ENCODE data around the gene SEC62. TPM values are rescaled to one million over a fixed set of nuclear protein-coding genes. Genes with fewer than 3 reads are reported as not detected.

SEC62 gene
- total RNA-seq, 4 donors from 2014 or later, result 18.3 to 35.3 (median 28.9) TPM

DNA sequence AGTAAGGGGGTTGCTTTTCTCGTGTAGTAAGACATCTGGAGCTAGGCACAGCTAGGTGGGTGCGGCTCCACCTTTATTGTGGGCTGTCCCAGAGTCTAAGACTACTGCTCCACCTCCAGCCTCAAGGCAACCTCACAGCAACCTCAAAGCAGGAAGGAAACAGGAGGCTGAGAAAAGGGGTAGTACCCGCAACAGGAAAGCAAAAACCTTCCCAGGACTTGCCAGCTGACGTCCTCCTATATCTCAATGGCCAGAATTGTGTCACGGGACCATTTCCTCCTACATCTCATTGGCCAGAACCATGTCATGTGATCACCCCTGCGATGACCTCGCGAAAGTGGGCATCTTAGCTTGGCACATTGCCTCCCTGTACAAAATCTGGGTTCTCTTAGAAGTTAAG, 66.9 kb downstream of the SEC62 start:
- Histone ChIP-seq H3K27me3 (peaks cover 13% of the 10 kb centered on the region), H3K27ac (no peak overlapping the region), H3K4me3 (no peak overlapping the region), H3K36me3 (no peaks in the 10 kb centered on the region), H3K4me1 (peaks cover 12% of the 10 kb centered on the region), H3K9me3 (no peaks in the 10 kb centered on the region)
- 72% methylated on average over 8 of the region's 8 CpGs for WGBS
- DNase-seq (ENCODE audit: low spot score in 2 of 2), result no peak
- TF ChIP-seq, protein P1, sequence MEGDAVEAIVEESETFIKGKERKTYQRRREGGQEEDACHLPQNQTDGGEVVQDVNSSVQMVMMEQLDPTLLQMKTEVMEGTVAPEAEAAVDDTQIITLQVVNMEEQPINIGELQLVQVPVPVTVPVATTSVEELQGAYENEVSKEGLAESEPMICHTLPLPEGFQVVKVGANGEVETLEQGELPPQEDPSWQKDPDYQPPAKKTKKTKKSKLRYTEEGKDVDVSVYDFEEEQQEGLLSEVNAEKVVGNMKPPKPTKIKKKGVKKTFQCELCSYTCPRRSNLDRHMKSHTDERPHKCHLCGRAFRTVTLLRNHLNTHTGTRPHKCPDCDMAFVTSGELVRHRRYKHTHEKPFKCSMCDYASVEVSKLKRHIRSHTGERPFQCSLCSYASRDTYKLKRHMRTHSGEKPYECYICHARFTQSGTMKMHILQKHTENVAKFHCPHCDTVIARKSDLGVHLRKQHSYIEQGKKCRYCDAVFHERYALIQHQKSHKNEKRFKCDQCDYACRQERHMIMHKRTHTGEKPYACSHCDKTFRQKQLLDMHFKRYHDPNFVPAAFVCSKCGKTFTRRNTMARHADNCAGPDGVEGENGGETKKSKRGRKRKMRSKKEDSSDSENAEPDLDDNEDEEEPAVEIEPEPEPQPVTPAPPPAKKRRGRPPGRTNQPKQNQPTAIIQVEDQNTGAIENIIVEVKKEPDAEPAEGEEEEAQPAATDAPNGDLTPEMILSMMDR (IDR thresholded peaks at IDR 0.05), result no peak
- no peak for TF ChIP-seq POLR2AphosphoS5 (IDR thresholded peaks at IDR 0.05)
- no peak for TF ChIP-seq POLR2A (IDR thresholded peaks at IDR 0.05)
- TF ChIP-seq EP300 (IDR thresholded peaks at IDR 0.05), result no peak

DNA sequence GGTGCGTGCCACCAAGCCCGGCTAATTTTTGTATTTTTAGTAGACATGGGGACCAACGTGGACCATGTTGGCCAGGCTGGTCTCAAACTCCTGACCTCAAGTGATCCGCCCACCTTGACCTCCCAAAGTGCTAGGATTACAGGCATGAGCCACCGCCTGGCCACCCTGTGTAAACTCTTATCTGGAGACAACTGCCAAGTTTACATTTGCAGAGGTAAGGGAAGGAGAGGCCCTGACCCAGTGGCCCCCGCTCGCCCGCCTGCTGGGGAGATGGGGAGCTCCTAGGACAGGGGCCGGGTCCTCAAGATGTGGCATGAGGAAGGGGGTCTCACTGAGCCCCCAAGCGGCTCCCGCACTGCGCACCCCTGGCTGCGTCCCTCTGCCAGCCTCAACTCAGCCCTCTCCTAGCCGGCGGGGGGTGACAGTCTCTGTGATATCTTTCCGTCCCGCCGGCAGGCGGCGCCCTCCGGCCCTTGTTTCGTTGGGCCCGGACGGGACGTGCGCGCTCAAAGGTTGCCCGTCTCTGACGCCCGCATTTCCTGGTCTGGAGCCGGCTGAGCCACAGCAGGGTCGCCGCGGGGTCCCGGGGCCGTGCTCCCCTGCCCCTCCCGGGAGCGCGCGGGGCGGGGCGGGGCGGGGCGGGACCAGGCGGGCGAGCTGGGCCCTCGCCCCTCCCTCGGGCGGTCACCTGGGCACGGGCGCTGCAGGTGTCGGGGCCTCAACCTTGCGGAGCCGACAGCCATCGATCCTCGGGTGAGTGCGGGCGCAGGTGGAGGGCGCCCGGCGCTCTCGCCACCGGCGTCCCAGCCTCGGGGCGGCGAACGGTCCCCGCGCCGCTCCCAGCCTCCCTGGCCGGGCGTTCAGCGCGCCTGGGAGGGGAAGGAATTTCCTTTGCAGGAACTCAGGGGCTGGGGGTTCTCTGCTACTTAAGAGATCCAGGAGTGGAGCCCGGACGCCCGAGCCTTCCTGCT, 71.1 kb downstream of the SEC62 start, which contains the start of gene GPR160:
Gene GPR160 (plus strand): TSS at position 533 of the 971 bp plus-strand sequence. CDS start 45,978 bp downstream, outside the sequence.
- H3K4me1 ChIP-seq, result peaks cover 16% of the 10 kb centered on the region

DNA sequence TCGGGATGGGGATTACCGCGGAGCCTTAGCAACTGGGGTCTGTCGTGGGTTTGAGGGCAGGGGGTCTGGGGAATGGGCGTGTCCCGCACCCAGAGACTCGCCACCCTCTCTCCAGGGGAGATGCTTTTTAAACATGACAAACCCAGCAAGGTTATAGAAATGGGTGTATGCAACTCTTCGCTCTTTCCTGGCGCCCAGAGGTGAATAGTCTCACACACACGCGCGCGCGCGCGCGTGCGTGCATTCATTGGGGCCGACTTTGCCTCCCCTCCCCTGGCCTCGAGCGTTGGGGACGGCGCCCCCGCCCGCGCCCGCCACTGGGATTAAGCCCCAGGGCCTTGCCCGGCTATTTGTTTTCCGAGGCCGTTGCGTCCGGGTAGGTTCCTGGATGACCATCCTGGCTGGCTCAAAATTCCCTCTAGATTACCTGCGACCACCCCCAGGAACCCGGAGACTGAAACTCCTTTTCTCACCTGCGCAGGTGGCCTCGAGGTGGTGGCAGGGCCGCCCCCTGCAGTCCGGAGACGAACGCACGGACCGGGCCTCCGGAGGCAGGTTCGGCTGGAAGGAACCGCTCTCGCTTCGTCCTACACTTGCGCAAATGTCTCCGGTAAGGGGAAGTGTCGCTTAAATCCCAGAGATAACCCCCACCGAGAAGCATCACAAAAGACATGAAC, 72.0 kb downstream of the SEC62 start:
- H3K36me3 ChIP-seq, result no peaks in the 10 kb centered on the region
- H3K4me1 ChIP-seq, result peaks cover 16% of the 10 kb centered on the region
- no peak for DNase-seq (ENCODE audit: low spot score in 2 of 2)
- H3K27ac ChIP-seq, result peak overlapping the region; percentile 53
- H3K4me3 ChIP-seq, result peak overlapping the region; percentile 59
- H3K27me3 ChIP-seq, result peaks cover 38% of the 10 kb centered on the region
- TF ChIP-seq, protein P1 (IDR thresholded peaks at IDR 0.05), result no peak
- TF ChIP-seq POLR2A (IDR thresholded peaks at IDR 0.05) (no peak), EP300 (IDR thresholded peaks at IDR 0.05) (no peak), POLR2AphosphoS5 (IDR thresholded peaks at IDR 0.05) (no peak)
- 29% methylated on average over 5 of the region's 51 CpGs for WGBS
- no peaks in the 10 kb centered on the region for H3K9me3 ChIP-seq

More for the DNA sequence above, 71.1 kb downstream of the SEC62 start, which contains the start of gene GPR160:
- peak within 1 kb of the TSS; percentile 53 for H3K27ac ChIP-seq
- peak; percentile 71 to 87 for DNase-seq (ENCODE audit: low spot score in 2 of 2)
- peaks cover 33% of the 10 kb centered on the region for H3K27me3 ChIP-seq
- H3K9me3 ChIP-seq, result no peaks in the 10 kb centered on the region
- no peak for TF ChIP-seq POLR2A (IDR thresholded peaks at IDR 0.05)
- TF ChIP-seq, protein P1 (IDR thresholded peaks at IDR 0.05), result peak; percentile 10 to 59
- TF ChIP-seq POLR2AphosphoS5 (IDR thresholded peaks at IDR 0.05), result no peak
- H3K4me3 ChIP-seq, result peak within 1 kb of the TSS; percentile 59
- H3K36me3 ChIP-seq, result no peaks in the 10 kb centered on the region
- WGBS, result 90% methylated on average over 2 of the region's 78 CpGs

DNA sequence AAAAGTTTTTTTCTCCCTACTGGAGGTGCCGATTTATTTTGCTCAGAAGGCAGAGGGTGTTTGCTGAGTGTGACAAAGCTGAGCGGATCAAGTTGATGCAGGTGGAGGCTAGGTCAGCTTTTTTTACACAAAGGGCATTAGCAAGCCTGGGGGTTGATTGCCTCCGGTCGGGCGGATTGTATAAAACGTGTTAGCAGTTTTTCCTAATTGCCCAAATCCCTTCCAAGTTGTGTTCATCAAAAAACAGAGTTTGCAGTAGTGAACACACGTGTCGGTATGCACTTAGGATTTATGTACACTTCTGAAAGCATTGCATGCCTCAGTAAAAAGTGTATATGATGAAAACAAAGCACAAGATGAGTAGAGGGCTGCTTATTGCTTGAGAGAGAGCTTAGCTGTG, 73.8 kb downstream of the SEC62 start:
- Histone ChIP-seq H3K9me3 (no peaks in the 10 kb centered on the region), H3K36me3 (no peaks in the 10 kb centered on the region), H3K27ac (no peak overlapping the region), H3K4me1 (peaks cover 16% of the 10 kb centered on the region), H3K27me3 (peaks cover 38% of the 10 kb centered on the region), H3K4me3 (no peak overlapping the region)
- no peak for TF ChIP-seq POLR2A (IDR thresholded peaks at IDR 0.05)
- TF ChIP-seq POLR2AphosphoS5 (IDR thresholded peaks at IDR 0.05), result no peak
- TF ChIP-seq EP300 (IDR thresholded peaks at IDR 0.05), result no peak
- TF ChIP-seq, protein P1 (IDR thresholded peaks at IDR 0.05), result no peak
- DNase-seq (ENCODE audit: low spot score in 2 of 2), result no peak
- 18% methylated on average over 8 of the region's 8 CpGs for WGBS

DNA sequence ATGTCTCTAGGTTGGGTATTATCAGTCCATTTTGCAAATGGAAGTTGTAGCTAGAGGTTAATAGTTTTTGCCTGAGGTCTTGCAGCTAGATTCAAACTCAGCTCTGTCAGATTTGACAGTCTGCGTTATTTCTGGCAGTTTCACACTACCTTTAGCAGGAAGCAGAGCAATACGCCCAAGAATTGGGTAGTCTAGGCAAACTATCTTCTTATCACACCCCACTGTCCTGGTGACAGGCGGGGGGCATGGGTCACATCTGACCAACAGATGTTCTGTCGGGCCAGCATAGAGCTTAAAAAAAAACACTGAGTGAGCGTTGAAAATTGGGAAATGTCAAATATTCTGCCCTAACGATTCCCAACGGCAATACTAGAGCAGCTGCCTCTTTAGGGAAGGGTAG, 76.9 kb downstream of the SEC62 start:
- 80% methylated on average over 7 of the region's 7 CpGs for WGBS
- no peak for TF ChIP-seq EP300 (IDR thresholded peaks at IDR 0.05)
- TF ChIP-seq, protein P1 (IDR thresholded peaks at IDR 0.05), result no peak
- no peak for TF ChIP-seq POLR2AphosphoS5 (IDR thresholded peaks at IDR 0.05)
- TF ChIP-seq POLR2A (IDR thresholded peaks at IDR 0.05), result no peak

More for the DNA sequence above, 76.9 kb downstream of the SEC62 start:
- Histone ChIP-seq H3K27ac (no peak overlapping the region), H3K36me3 (no peaks in the 10 kb centered on the region), H3K9me3 (no peaks in the 10 kb centered on the region), H3K27me3 (peaks cover 25% of the 10 kb centered on the region), H3K4me3 (no peak overlapping the region), H3K4me1 (peaks cover 4% of the 10 kb centered on the region)
- no peak for DNase-seq (ENCODE audit: low spot score in 2 of 2)

Data from suprapubic skin (tissue), 4 donors.